ENCODE results near the gene RTN4IP1.

GRCh38 chr6:106561686-106562405 lies 67.5 kb downstream of the RTN4IP1 start:
- TF ChIP-seq ZNF79 (CRISPR knock-in tag; IDR thresholded peaks at IDR 0.05; ENCODE audit: low read depth) (no peak), ATF3 (IDR thresholded peaks at IDR 0.05) (no peak), ATF3 (CRISPR knock-in tag; conservative IDR thresholded peaks at IDR 0.05) (no peak), USF1 (CRISPR knock-in tag; IDR thresholded peaks at IDR 0.05) (no peak), TAF9B (IDR thresholded peaks at IDR 0.05; ENCODE audit: partially characterized antibody) (no peak), ZEB2 (IDR thresholded peaks at IDR 0.05) (no peak), POU5F1 (IDR thresholded peaks at IDR 0.05; ENCODE audit: borderline replicate concordance, low read depth, low read length, partially characterized antibody) (no peak), EZH2 (IDR thresholded peaks at IDR 0.05; ENCODE audit: borderline replicate concordance, low read depth, low read length) (no peak), SPI1 (IDR thresholded peaks at IDR 0.05; ENCODE audit: borderline replicate concordance, low read depth, low read length) (no peak), HDAC8 (tag; IDR thresholded peaks at IDR 0.05) (no peak), FOS (IDR thresholded peaks at IDR 0.05; ENCODE audit: extremely low read depth, insufficient read length) (no peak), SMARCC2 (IDR thresholded peaks at IDR 0.05; ENCODE audit: low read depth) (no peak), CC2D1A (IDR thresholded peaks at IDR 0.05) (no peak), CTCF (IDR thresholded peaks at IDR 0.05 in 2 of 3, conservative IDR thresholded peaks at IDR 0.05 in 1 of 3; ENCODE audit: insufficient read depth in 2 of 3, low read depth in 1 of 3, low read length in 3 of 3) (no peak), ZNF57 (CRISPR knock-in tag; IDR thresholded peaks at IDR 0.05) (no peak)

Measured in K562 (cell line).